ENCODE results near the gene GPR176.
"Not testable (repeated sequence)": the region's sequence is repeated elsewhere in the genome, so short reads cannot be mapped to it uniquely, and the experiment has no call there.

Gene GPR176

DNA sequence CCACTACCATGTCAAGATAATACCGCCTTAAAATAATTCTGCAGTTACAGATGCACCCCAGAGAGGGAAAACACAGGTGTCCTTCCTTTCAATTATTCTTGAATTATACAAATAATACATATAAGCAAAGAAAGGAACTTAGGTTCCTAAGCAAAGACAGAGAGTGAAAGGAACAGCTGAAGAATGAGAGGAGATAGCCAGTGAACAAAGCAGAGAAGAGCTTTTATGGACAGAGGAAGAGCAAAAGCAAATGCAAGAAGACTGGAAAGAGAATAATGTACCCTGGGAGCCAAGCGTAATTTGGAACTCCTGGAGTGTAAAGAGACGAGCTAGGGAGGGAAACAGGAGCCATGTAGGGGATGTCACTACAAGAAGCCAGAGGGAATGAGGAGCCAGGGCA, 21.7 kb downstream of the GPR176 start:
- H3K4me1 ChIP-seq (ENCODE audit: insufficient read depth, low read length, poor library complexity, severe bottlenecking): no peaks in the 10 kb centered on the region

DNA sequence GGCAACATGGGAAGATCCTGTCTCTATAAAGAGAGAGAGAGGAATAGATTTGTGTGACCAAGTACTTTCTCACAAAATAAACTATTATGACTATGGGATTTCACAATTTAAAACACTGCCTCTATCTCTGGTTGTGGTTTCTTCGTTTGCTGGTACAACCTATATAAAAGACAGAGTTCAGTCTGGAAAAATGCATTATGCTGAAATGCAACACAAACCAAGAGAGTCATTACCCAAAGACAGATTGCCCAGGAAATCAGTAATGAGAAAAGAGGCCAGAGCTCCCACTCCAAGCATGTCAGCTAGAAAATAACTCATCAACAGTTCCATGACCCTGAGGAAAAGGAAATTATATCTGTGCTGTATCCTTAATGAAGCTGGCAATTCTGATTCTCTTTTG, 23.2 kb downstream of the GPR176 start:
- H3K4me3 ChIP-seq (ENCODE audit: low read length, poor library complexity, severe bottlenecking): no peak overlapping the region
- no peaks in the 10 kb centered on the region for H3K4me1 ChIP-seq (ENCODE audit: insufficient read depth, low read length, poor library complexity, severe bottlenecking)
- no peaks in the 10 kb centered on the region for H3K36me3 ChIP-seq (ENCODE audit: insufficient read depth, low read length)
- no peaks in the 10 kb centered on the region for H3K9me3 ChIP-seq (ENCODE audit: insufficient read depth, low read depth, low read length)
- H4K20me1 ChIP-seq (ENCODE audit: insufficient read depth, low read length, poor library complexity, severe bottlenecking): no peaks in the 10 kb centered on the region
- H3K4me2 ChIP-seq (ENCODE audit: low read depth, low read length, poor library complexity, severe bottlenecking): no peak overlapping the region
- no peaks in the 10 kb centered on the region for H3K79me2 ChIP-seq (ENCODE audit: insufficient read depth, low read length)
- H3K9ac ChIP-seq (ENCODE audit: low read depth, low read length, poor library complexity, severe bottlenecking): no peak overlapping the region
- H2AFZ ChIP-seq (ENCODE audit: low read length): no peak overlapping the region
- no peaks in the 10 kb centered on the region for H3K27me3 ChIP-seq (ENCODE audit: insufficient read depth, low read length, poor library complexity, severe bottlenecking)
- no peaks in the 10 kb centered on the region for H3F3A ChIP-seq (ENCODE audit: low read depth)
- H3K9me2 ChIP-seq (replicated peaks; ENCODE audit: low read depth, low read length): no peaks in the 10 kb centered on the region
- TF ChIP-seq, protein P1, sequence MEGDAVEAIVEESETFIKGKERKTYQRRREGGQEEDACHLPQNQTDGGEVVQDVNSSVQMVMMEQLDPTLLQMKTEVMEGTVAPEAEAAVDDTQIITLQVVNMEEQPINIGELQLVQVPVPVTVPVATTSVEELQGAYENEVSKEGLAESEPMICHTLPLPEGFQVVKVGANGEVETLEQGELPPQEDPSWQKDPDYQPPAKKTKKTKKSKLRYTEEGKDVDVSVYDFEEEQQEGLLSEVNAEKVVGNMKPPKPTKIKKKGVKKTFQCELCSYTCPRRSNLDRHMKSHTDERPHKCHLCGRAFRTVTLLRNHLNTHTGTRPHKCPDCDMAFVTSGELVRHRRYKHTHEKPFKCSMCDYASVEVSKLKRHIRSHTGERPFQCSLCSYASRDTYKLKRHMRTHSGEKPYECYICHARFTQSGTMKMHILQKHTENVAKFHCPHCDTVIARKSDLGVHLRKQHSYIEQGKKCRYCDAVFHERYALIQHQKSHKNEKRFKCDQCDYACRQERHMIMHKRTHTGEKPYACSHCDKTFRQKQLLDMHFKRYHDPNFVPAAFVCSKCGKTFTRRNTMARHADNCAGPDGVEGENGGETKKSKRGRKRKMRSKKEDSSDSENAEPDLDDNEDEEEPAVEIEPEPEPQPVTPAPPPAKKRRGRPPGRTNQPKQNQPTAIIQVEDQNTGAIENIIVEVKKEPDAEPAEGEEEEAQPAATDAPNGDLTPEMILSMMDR (conservative IDR thresholded peaks at IDR 0.05; ENCODE audit: low read length): no peak
- TF ChIP-seq EZH2phosphoT487 (IDR thresholded peaks at IDR 0.05; ENCODE audit: borderline replicate concordance): no peak

More for the DNA sequence above, 21.7 kb downstream of the GPR176 start:
- no peak overlapping the region for H3K4me3 ChIP-seq (ENCODE audit: low read length, poor library complexity, severe bottlenecking)
- no peaks in the 10 kb centered on the region for H4K20me1 ChIP-seq (ENCODE audit: insufficient read depth, low read length, poor library complexity, severe bottlenecking)
- no peak overlapping the region for H3K9ac ChIP-seq (ENCODE audit: low read depth, low read length, poor library complexity, severe bottlenecking)
- no peak for TF ChIP-seq EZH2phosphoT487 (IDR thresholded peaks at IDR 0.05; ENCODE audit: borderline replicate concordance)
- TF ChIP-seq, protein P1 (conservative IDR thresholded peaks at IDR 0.05; ENCODE audit: low read length): no peak
- H3K79me2 ChIP-seq (ENCODE audit: insufficient read depth, low read length): no peaks in the 10 kb centered on the region
- no peaks in the 10 kb centered on the region for H3K36me3 ChIP-seq (ENCODE audit: insufficient read depth, low read length)
- 0 out of 2 replicates have a peak overlapping the region, but pooled peaks have one; percentile 13 for H2AFZ ChIP-seq (ENCODE audit: low read length)
- H3F3A ChIP-seq (ENCODE audit: low read depth): no peaks in the 10 kb centered on the region
- no peaks in the 10 kb centered on the region for H3K9me2 ChIP-seq (replicated peaks; ENCODE audit: low read depth, low read length)
- no peaks in the 10 kb centered on the region for H3K27me3 ChIP-seq (ENCODE audit: insufficient read depth, low read length, poor library complexity, severe bottlenecking)
- H3K4me2 ChIP-seq (ENCODE audit: low read depth, low read length, poor library complexity, severe bottlenecking): no peak overlapping the region
- no peaks in the 10 kb centered on the region for H3K9me3 ChIP-seq (ENCODE audit: insufficient read depth, low read depth, low read length)

DNA sequence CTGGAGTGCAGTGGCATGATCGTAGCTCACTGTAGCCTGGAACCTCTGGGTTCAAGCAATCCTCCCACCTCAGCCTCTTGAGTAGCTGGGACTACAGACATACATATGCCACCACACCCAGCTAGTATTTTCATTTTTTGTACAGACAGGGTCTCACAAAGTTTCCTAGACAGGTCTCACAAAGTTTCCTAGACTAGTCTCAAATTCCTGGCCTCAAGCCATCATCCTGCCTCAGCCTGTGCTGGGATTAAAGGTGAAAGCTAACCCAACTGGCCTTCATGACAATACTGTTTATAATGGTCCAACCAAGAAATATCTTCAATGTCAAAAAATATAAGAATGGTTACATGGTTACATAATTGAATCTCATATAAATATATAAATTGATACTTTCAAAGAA, 24.0 kb downstream of the GPR176 start:
- H3K4me3 ChIP-seq (ENCODE audit: low read length, poor library complexity, severe bottlenecking): no peak overlapping the region
- no peaks in the 10 kb centered on the region for H3K9me3 ChIP-seq (ENCODE audit: insufficient read depth, low read depth, low read length)
- no peaks in the 10 kb centered on the region for H3K4me1 ChIP-seq (ENCODE audit: insufficient read depth, low read length, poor library complexity, severe bottlenecking)
- no peaks in the 10 kb centered on the region for H4K20me1 ChIP-seq (ENCODE audit: insufficient read depth, low read length, poor library complexity, severe bottlenecking)
- H3K79me2 ChIP-seq (ENCODE audit: insufficient read depth, low read length): no peaks in the 10 kb centered on the region
- H3K36me3 ChIP-seq (ENCODE audit: insufficient read depth, low read length): no peaks in the 10 kb centered on the region
- no peak overlapping the region for H3K4me2 ChIP-seq (ENCODE audit: low read depth, low read length, poor library complexity, severe bottlenecking)
- no peak overlapping the region for H3K9ac ChIP-seq (ENCODE audit: low read depth, low read length, poor library complexity, severe bottlenecking)
- no peaks in the 10 kb centered on the region for H3K9me2 ChIP-seq (replicated peaks; ENCODE audit: low read depth, low read length)
- no peak overlapping the region for H2AFZ ChIP-seq (ENCODE audit: low read length)
- TF ChIP-seq EZH2phosphoT487 (IDR thresholded peaks at IDR 0.05; ENCODE audit: borderline replicate concordance): no peak
- TF ChIP-seq, protein P1 (conservative IDR thresholded peaks at IDR 0.05; ENCODE audit: low read length): no peak
- no peaks in the 10 kb centered on the region for H3F3A ChIP-seq (ENCODE audit: low read depth)
- no peaks in the 10 kb centered on the region for H3K27me3 ChIP-seq (ENCODE audit: insufficient read depth, low read length, poor library complexity, severe bottlenecking)

DNA sequence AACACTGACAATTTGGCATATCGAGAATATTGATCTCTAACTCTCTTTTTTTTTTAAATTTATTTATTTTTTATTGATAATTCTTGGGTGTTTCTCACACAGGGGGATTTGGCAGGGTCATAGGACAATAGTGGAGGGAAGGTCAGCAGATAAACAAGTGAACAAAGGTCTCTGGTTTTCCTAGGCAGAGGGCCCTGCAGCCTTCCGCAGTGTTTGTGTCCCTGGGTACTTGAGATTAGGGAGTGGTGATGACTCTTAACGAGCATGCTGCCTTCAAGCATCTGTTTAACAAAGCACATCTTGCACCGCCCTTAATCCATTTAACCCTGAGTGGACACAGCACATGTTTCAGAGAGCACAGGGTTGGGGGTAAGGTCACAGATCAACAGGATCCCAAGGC, 27.0 kb downstream of the GPR176 start:
- H2AFZ ChIP-seq (ENCODE audit: low read length); H3K4me2 ChIP-seq (ENCODE audit: low read depth, low read length, poor library complexity, severe bottlenecking); H3K9me3 ChIP-seq (ENCODE audit: insufficient read depth, low read depth, low read length); H3K4me3 ChIP-seq (ENCODE audit: low read length, poor library complexity, severe bottlenecking); H3K9me2 ChIP-seq (replicated peaks; ENCODE audit: low read depth, low read length); H3K4me1 ChIP-seq (ENCODE audit: insufficient read depth, low read length, poor library complexity, severe bottlenecking); H3K9ac ChIP-seq (ENCODE audit: low read depth, low read length, poor library complexity, severe bottlenecking); H3K79me2 ChIP-seq (ENCODE audit: insufficient read depth, low read length); H3K36me3 ChIP-seq (ENCODE audit: insufficient read depth, low read length); H3K27me3 ChIP-seq (ENCODE audit: insufficient read depth, low read length, poor library complexity, severe bottlenecking); H4K20me1 ChIP-seq (ENCODE audit: insufficient read depth, low read length, poor library complexity, severe bottlenecking); H3F3A ChIP-seq (ENCODE audit: low read depth): not testable (repeated sequence)
